GM12865 (cell line): ENCODE results near the gene CALR3.

Source experiments
- DNase-seq: peaks from one replicate; pipeline ENCODE4 v3.0.0; 2010; ENCODE audit warnings: low read depth
- H3K4me3 ChIP-seq: 2 replicates; pipeline ENCODE4 v1.5.1; 2011; ENCODE audit warnings: mild to moderate bottlenecking, low read depth, low read length, control low read depth
- CTCF ChIP-seq: IDR thresholded peaks from 2 replicates; pipeline ENCODE4 v1.5.1; 2011; ENCODE audit warnings: low read length, control low read depth, low read depth, inconsistent platforms; ENCODE audit not compliant: insufficient read depth; ENCODE audit errors: missing control alignments

Gene CALR3

GRCh38 chr19:16463991-16464575 lies 31.9 kb downstream of the CALR3 start:
- no peak for TF ChIP-seq CTCF
- no peak overlapping the region for H3K4me3 ChIP-seq
- no peak for DNase-seq

DNA sequence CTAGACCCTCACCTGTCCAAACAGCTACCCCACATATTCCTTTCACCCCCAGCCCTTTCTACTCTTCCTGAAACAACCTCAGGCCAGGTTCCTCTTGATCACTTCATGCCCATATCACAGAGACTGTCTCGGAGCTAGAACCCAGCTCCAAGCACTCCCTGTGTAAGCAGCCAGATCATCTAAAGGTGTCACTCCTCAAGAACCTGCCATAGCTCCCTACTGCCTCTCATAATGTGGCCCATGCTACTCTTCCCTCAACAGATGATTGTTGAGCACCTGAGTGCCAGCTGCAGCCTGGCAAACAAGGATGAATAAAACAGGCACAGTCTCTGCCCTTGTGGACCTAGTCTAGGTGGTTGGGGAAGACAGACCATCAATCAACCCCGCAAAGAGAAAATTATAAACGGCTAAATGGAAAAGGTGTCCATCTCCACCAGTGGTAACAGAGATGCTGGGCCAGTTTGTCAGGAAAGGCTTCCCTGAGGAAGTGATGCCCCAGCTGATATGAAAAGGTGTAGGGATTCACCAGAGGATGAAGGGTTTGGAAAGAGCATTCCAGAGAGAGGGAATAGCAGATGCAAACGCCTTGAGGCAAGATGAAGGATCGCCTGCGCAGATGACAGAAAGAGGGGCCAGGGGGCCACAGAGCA lies 32.5 kb downstream of the CALR3 start:
- TF ChIP-seq CTCF = no peak
- no peak for DNase-seq
- no peak overlapping the region for H3K4me3 ChIP-seq

DNA sequence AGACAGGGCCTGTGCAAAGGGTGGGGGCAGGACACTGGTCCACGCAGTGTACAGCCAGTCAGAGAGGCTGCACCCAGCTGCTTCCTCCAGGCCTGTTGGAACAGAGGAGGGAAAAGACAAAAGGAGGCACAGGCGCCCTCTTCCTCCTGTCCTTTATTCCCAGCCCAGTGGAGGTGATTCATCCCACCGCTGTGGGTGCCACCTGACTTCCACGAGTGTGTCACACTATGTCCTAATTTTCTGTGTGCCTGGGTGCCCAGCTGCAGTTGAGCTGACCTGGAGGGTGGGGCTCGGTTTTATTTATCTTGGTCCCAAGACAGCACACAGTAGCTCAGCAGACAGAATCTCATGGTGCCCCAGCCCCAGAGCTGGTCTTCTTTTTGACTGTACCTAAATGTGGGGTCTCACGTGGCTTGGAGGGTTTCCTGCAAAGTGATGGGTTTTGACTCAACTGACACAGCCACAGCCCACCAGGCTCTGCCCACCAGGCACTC lies 33.2 kb downstream of the CALR3 start:
- no peak overlapping the region for H3K4me3 ChIP-seq
- TF ChIP-seq CTCF = no peak
- DNase-seq = no peak

DNA sequence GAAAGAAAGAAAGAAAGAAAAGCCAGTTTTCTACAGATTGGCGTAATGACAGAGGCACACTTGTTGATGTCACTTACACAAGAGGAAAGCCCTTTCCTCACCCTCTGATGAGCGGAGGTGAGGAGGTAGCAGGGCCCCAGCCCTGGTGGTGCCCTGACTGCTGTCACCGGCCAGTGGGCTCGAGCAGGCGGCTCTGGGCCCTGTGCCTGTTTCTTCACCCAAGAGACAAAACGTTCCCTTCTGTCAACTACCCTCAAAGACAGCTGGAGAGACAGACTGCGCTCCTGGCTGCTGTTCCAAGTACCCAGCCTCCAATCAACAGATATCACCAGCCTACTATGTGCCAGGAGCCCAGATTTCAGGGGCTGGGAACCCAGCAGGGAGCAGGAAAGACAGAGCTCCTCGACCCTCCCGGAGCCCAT lies 34.3 kb downstream of the CALR3 start:
- TF ChIP-seq CTCF = no peak
- no peak overlapping the region for H3K4me3 ChIP-seq
- no peak for DNase-seq

GRCh38 chr19:16460454-16460853 lies 35.5 kb downstream of the CALR3 start:
- no peak for DNase-seq
- no peak for TF ChIP-seq CTCF
- H3K4me3 ChIP-seq = no peak overlapping the region

DNA sequence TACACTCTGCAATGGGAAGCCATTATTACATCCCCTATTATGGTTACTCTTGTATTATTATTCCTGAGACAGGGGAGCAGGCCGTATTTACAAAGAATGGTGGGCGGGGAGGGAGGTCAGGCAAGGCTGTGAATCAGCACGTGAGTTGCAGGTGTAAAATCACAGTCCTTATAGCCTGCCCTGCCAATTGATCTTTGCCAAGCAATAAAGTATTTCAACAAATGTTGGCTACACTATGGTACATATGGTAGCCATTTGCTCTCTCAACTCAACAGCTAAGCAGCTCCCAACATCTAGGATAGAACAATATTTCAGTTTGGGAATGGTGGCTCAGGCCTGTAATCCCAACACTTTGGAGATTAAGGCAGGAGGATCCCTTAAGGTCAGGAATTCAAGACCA lies 36.3 kb downstream of the CALR3 start:
- TF ChIP-seq CTCF = no peak
- no peak overlapping the region for H3K4me3 ChIP-seq
- DNase-seq = no peak
